ENCODE data around the gene IL17RD. TPM values are rescaled to one million over a fixed set of nuclear protein-coding genes. Genes with fewer than 3 reads are reported as not detected.

Gene IL17RD
- total RNA-seq, 2 experiments from 2014 or later = 0.02 TPM; not detected in 1

DNA sequence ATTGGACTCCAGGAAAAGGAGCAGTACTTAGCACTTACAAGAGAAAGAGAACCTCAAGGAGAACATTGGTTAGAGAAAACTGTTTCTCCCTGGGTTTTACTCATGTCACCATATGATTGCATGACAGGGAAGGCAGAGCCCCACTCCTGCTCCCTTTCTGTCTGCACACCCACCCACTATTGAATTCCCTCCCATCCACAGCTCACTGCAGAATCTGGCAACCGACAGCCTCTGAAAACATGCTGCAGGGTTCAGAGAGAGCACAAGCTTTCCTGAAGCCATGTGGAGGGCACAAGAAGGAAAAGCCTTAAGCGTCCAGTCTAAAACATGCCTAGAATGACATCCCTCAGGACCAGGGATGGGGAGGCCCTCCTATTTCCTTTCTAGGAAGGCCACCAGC lies 3.0 kb upstream of the IL17RD start:
- no peak for ATAC-seq
- no peak overlapping the region for H3K4me3 Mint-ChIP-seq
- no peak overlapping the region for H3K27ac Mint-ChIP-seq
- peaks cover 1% of the 10 kb centered on the region for H3K36me3 Mint-ChIP-seq
- H3K27me3 Mint-ChIP-seq = peaks cover 72% of the 10 kb centered on the region
- H3K4me1 Mint-ChIP-seq = peaks cover 14% of the 10 kb centered on the region
- no peaks in the 10 kb centered on the region for H3K9me3 Mint-ChIP-seq (ENCODE audit: low read depth)
- CTCF ChIA-PET = interaction anchor here (1.3 kb wide), 1 partner anchor 18 kb away, joined by 3 read pairs; no protein-coding TSS in a partner anchor
- DNase-seq = no peak

DNA sequence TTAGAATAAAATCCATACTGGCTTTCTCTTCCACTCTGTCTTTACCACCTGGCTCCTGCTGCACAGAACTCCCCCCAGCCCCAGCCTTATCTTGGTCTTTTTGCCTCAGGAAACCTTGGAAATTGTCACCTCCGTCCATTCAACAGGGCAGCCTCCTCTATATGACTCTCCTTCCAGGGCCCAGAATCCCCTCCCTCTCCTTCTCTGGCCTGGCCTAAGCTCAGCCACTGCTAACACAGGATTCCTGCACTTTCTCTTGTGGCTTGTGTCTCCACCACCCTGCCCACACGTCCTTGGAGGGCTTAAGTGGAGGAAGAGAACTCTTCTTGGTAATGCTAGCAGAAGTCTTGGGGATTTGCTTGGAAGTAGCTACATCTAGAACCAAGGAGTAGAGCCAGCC lies 1.5 kb upstream of the IL17RD start:
- peaks cover 14% of the 10 kb centered on the region for H3K4me1 Mint-ChIP-seq
- H3K4me3 Mint-ChIP-seq = no peak overlapping the region
- peaks cover 79% of the 10 kb centered on the region for H3K27me3 Mint-ChIP-seq
- no peak overlapping the region for H3K27ac Mint-ChIP-seq
- no peaks in the 10 kb centered on the region for H3K9me3 Mint-ChIP-seq (ENCODE audit: low read depth)
- CTCF ChIA-PET = interaction anchor here (1.3 kb wide), 1 partner anchor 66 kb away, joined by 3 read pairs; no protein-coding TSS in a partner anchor
- DNase-seq = no peak
- ATAC-seq = no peak
- H3K36me3 Mint-ChIP-seq = peaks cover 1% of the 10 kb centered on the region

DNA sequence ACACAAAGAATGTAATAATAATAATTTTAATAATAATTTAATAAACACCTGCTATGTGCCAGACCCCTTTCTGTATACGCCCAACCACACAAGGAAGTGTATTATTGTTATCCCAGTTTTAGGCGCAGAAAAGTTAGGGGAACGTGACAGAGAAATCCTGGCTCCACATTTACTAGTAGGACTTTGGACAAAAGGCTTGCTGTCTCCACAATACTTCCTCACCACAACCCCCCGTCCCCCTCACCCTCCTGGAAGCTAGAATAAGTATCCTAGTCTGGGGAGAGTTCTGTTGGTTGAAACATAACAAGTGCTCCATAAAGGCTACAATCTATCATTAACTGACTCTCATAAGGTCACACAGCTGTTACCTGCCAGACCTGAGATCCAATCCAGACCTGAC lies 488 bp upstream of the IL17RD start:
- ATAC-seq (no peak), DNase-seq (no peak)
- Mint-ChIP-seq H3K36me3 (peaks cover 1% of the 10 kb centered on the region), H3K27ac (no peak overlapping the region), H3K4me3 (peak overlapping the region; percentile 48), H3K9me3 (ENCODE audit: low read depth) (no peaks in the 10 kb centered on the region), H3K4me1 (peaks cover 14% of the 10 kb centered on the region), H3K27me3 (peaks cover 84% of the 10 kb centered on the region)
- CTCF ChIA-PET = no interaction called here

DNA sequence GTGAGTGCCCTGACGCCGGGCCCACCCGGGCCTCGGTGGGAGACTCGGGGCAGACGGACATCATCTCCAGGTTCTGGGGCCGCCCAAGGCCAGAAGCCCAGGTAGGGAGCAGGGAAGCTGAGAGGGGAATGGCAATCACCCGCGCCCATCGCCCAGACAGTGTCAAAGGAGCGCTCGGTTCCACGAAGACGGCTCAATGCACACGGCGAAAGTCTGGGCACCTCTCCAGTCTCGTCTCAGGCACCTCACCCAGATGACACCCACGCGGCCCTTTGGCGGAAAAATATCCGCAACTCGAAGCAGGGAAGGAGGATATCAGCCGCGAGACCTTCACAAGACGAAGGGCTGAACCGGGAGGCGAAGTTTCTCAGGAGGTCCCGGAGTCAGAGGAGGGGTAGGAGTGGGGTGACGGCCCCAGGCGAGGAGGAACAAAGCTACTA lies 916 bp downstream of the IL17RD start:
- no peaks in the 10 kb centered on the region for H3K9me3 Mint-ChIP-seq (ENCODE audit: low read depth)
- CTCF ChIA-PET = interaction anchor here (1.0 to 1.4 kb wide), 2 partner anchors 15 to 64 kb away, joined by 3 to 4 read pairs; no protein-coding TSS in a partner anchor
- DNase-seq (no peak), ATAC-seq (peak; percentile 9)
- H3K4me3 Mint-ChIP-seq = peak overlapping the region; percentile 60
- H3K4me1 Mint-ChIP-seq = peaks cover 10% of the 10 kb centered on the region
- no peak overlapping the region for H3K27ac Mint-ChIP-seq
- H3K27me3 Mint-ChIP-seq = peaks cover 85% of the 10 kb centered on the region
- H3K36me3 Mint-ChIP-seq = peaks cover 1% of the 10 kb centered on the region

DNA sequence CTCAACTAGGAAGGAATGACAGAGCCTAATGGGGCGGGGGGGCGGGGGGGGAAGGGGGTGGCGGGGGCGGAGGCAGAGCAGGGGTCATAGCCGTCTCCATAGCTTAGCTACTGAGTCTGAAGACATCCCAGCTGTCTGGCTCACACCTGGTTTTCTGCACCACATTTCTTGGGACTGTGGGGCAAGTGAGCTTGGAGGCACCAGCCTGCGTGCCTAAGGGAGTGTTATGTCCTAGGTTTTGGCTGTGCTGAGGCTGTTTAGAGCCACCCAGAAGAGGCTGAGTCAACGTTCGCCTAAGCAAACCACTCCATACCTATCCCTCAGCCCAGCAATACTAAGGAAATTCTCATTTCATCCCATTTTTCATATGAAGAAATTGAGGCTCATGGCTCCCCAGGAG lies 1.4 kb downstream of the IL17RD start:
- CTCF ChIA-PET = interaction anchor here (1.0 to 1.4 kb wide), 2 partner anchors 16 to 63 kb away, joined by 3 to 4 read pairs; no protein-coding TSS in a partner anchor
- Mint-ChIP-seq H3K27ac (no peak overlapping the region), H3K36me3 (peaks cover 1% of the 10 kb centered on the region), H3K4me1 (peaks cover 15% of the 10 kb centered on the region), H3K27me3 (peaks cover 84% of the 10 kb centered on the region), H3K9me3 (ENCODE audit: low read depth) (no peaks in the 10 kb centered on the region), H3K4me3 (no peak overlapping the region)
- ATAC-seq (no peak), DNase-seq (no peak)

DNA sequence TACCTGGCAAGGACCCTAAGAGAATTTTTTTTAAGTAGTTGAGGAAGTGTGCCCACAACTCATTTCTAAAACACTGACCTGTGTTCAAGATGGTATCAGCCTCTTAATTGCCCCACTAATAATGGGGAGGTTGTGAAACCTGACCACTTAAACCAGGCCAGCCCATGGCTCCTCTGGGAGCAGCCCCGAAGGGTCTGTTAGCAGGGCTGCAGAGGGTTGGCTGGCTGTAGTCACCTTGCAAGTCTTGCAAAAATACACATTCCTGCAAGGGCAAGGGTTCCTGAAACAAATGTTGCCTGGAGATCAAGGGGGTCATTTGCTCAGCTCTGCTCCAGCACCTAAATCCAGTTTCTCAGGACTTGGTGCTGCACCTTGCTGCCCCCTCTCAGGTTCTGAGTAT lies 3.2 kb downstream of the IL17RD start:
- Mint-ChIP-seq H3K9me3 (ENCODE audit: low read depth) (no peaks in the 10 kb centered on the region), H3K36me3 (peaks cover 1% of the 10 kb centered on the region), H3K4me1 (peaks cover 18% of the 10 kb centered on the region), H3K27ac (no peak overlapping the region), H3K27me3 (peaks cover 72% of the 10 kb centered on the region), H3K4me3 (no peak overlapping the region)
- CTCF ChIA-PET = no interaction called here
- DNase-seq (no peak), ATAC-seq (no peak)

DNA sequence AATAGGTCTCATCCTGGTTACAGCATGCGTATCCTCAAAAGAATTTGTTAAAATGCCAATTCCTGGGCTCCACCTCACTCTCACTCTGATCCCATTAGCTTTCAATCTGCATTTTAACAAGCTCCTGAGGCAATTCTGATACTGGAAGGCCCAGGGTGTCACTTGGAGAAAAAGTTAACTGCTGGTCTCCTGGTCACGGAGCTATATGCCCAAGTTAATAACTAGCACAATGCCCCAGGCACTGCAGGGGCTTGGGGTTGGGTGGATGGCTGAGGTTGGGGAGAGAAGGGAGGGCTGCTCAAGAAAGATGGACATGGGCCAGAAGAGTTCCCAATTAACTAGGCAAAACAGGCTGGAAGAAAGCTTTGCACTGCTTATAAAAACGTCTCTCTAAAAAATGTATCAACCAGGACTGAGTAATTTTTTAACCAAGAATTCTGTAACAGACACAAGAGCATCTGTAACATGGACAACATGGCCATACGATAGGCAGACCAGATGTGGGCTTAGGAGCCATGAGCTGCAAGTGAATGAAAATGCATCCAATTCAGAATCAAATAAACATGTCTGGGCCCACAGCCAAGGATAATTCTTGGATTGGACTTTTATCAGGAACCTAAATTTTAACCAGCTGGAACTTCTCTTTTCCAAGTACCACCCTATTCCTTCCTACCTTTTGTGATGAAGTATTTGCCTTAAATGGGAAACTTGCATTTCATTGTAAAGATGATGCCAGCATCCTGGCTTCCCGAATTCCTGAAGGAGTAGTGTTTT lies 4.2 kb downstream of the IL17RD start:
- CTCF ChIA-PET = interaction anchor here (0.9 to 3.6 kb wide), 3 partner anchors 10 to 61 kb away, joined by 3 to 18 read pairs (median 4); no protein-coding TSS in a partner anchor
- peaks cover 18% of the 10 kb centered on the region for H3K4me1 Mint-ChIP-seq
- no peak overlapping the region for H3K27ac Mint-ChIP-seq
- H3K36me3 Mint-ChIP-seq = peaks cover 1% of the 10 kb centered on the region
- H3K4me3 Mint-ChIP-seq = no peak overlapping the region
- ATAC-seq = no peak
- DNase-seq = no peak
- H3K9me3 Mint-ChIP-seq (ENCODE audit: low read depth) = no peaks in the 10 kb centered on the region
- peaks cover 69% of the 10 kb centered on the region for H3K27me3 Mint-ChIP-seq

DNA sequence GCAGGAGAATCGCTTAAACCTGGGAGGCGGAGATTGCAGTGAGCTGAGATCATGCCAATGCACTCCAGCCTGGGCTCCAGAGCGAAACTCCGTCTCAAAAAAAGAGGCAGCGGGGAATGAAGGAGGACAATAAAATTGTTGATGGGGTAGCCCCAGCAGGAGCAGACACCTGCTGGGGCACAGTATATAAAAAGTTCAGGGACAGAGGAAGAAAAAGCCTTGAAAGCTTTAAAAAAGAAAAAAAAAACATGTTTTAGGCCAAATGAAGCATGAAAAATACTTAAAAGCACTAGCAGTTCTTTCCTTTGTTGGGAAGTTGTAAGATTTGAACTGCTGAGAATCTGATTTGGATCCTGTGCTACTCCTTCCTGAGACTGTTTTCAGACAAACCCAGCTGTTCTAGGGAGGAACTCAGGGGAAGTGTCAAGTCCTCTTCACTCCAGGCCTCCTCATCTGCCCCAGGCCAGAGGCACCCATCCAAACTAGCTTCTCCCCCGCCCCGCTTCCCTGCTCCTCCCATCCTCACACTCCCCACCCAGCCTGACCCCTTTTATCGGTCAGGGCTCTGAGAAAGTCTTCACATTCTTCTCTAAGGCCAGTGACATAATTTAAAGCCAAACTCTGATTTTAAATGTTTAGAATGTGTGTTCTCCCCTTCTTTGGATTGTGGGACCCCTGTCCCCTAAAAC lies 4.9 kb downstream of the IL17RD start:
- peaks cover 63% of the 10 kb centered on the region for H3K27me3 Mint-ChIP-seq
- ATAC-seq (no peak), DNase-seq (no peak)
- CTCF ChIA-PET = interaction anchor here (1.2 to 3.6 kb wide), 2 partner anchors 10 to 60 kb away, joined by 4 to 18 read pairs; no protein-coding TSS in a partner anchor
- H3K27ac Mint-ChIP-seq = no peak overlapping the region
- no peaks in the 10 kb centered on the region for H3K9me3 Mint-ChIP-seq (ENCODE audit: low read depth)
- no peaks in the 10 kb centered on the region for H3K36me3 Mint-ChIP-seq
- no peak overlapping the region for H3K4me3 Mint-ChIP-seq
- H3K4me1 Mint-ChIP-seq = peaks cover 16% of the 10 kb centered on the region

DNA sequence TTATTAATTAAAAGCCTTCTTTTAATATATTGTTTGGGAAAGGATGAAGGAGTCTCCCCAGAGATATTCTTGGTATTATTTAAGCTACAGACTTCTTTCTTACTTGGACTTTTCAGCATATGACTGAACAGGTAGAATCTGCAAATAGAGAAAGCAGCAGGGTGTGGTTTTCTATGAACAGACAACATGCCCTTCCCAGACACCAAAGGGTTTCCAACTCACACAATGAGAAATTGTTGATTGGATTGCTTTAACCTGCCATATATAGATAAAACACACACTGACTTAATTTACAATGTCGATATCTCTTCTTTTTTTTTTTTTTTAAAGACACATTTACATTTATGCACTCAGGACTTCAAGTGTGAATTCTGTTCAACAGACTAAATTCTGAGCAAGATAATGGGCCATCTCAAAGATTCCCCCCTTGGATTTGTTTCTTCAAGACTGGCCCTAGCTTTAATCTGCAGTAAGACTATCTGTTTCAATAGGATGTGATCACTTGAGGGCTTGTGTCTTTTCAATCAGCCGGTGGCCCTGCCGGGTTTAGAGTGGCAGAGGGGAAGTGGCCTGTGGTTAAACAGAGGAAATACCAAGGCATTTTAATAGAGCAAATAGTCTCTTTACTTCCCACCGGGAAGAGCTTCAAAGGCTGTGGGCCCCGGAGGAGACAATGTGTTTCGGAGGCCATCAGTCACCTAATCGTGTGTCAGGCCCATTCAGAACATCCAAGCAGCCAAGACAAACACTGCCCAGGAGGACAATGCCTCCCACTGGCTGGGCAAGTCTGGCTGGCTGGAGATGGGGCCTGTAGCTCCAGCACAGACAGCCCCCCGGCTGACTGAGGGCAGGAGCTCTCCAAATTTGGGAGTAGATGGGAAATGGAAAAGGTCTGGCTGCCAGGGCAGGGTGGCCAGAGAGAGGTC lies 6.1 kb downstream of the IL17RD start:
- DNase-seq = peak; percentile 55
- peak; percentile 63 for ATAC-seq
- H3K27me3 Mint-ChIP-seq = peaks cover 70% of the 10 kb centered on the region
- CTCF ChIA-PET = interaction anchor here (2.2 to 3.6 kb wide), 2 partner anchors 11 to 58 kb away, joined by 5 to 18 read pairs; no protein-coding TSS in a partner anchor
- H3K9me3 Mint-ChIP-seq (ENCODE audit: low read depth) = no peaks in the 10 kb centered on the region
- H3K36me3 Mint-ChIP-seq = no peaks in the 10 kb centered on the region
- peaks cover 13% of the 10 kb centered on the region for H3K4me1 Mint-ChIP-seq
- no peak overlapping the region for H3K4me3 Mint-ChIP-seq
- no peak overlapping the region for H3K27ac Mint-ChIP-seq

DNA sequence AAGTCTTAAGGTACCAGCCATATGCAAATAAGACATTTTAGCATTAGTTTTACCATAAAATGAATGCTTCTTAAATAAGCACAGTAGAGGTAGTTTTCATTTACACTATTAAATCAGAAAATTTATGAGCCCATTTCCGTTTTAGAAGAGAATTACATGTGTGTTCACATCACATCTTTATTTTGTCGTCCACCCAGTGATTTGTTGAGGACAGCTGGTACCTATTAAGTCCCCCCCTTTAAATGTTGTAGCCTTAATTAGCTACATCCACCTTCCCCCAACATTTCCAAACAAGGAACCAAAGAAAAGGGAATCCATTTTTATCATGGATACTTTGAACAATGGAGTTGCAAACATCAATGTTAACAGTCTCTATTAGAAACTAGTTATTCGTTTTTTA lies 6.8 kb downstream of the IL17RD start:
- ATAC-seq (no peak), DNase-seq (no peak)
- CTCF ChIA-PET = interaction anchor here (0.6 to 3.6 kb wide), 3 partner anchors 10 to 57 kb away, joined by 3 to 18 read pairs (median 5); no protein-coding TSS in a partner anchor
- Mint-ChIP-seq H3K4me1 (peaks cover 11% of the 10 kb centered on the region), H3K27ac (no peak overlapping the region), H3K9me3 (ENCODE audit: low read depth) (no peaks in the 10 kb centered on the region), H3K27me3 (peaks cover 66% of the 10 kb centered on the region), H3K4me3 (no peak overlapping the region), H3K36me3 (no peaks in the 10 kb centered on the region)

DNA sequence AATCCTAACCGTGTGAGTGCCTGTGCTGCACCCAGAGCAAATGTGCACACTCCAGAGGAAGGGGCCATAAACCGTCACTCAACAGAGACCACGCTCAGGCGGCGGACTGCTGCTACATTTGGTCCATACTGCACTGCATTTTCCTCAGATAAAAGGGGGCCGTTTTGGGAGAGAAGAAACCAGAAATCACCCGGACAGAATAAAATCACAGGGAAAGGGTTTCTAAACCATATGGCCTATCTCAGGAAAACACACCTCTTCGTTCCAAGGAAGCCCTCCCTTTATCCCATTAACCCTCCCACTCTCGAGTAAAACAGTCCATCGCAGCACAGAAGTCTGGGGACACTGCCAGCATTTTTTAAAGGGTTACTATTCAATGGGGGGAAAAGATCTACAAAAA lies 7.6 kb downstream of the IL17RD start:
- Mint-ChIP-seq H3K27ac (no peak overlapping the region), H3K4me3 (no peak overlapping the region), H3K4me1 (peaks cover 11% of the 10 kb centered on the region), H3K27me3 (peaks cover 65% of the 10 kb centered on the region), H3K36me3 (no peaks in the 10 kb centered on the region), H3K9me3 (ENCODE audit: low read depth) (no peaks in the 10 kb centered on the region)
- DNase-seq = no peak
- ATAC-seq = no peak
- CTCF ChIA-PET = interaction anchor here (2.2 kb wide), 1 partner anchor 57 kb away, joined by 5 read pairs; no protein-coding TSS in a partner anchor

DNA sequence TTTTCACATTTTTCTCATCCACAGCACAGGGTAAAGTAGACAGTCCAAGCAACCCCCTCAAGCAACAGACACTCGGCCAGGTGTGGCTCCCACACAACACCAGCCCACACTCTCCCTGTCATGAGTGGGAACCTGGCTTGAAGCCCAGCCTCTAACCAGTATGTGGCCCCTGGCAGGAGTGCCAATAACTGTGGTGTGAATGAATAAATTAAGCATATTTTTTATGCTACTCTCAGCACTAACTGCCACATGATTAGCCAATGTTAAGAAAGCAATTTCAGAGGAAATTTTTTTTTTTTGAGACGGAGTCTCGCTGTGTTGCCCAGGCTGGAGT lies 9.9 kb downstream of the IL17RD start:
- CTCF ChIA-PET = no interaction called here
- DNase-seq (no peak), ATAC-seq (no peak)
- H3K27ac Mint-ChIP-seq = no peak overlapping the region
- H3K27me3 Mint-ChIP-seq = peaks cover 66% of the 10 kb centered on the region
- H3K9me3 Mint-ChIP-seq (ENCODE audit: low read depth) = no peaks in the 10 kb centered on the region
- peaks cover 11% of the 10 kb centered on the region for H3K4me1 Mint-ChIP-seq
- H3K4me3 Mint-ChIP-seq = no peak overlapping the region
- H3K36me3 Mint-ChIP-seq = no peaks in the 10 kb centered on the region

Data from activated CD8-positive, alpha-beta memory T cell treated with anti-CD3 and anti-CD28 coated beads, Interleukin-2, amount 10 ng/mL, durations not matched to agents 7 days and 5 days (primary cell).